NCI-H69 (cell line): ENCODE data around the gene STUM.

Source experiments
- DNase-seq: peaks from one replicate; lab custom pipeline; 2025; lab: John Stamatoyannopoulos, UW

Gene STUM

GRCh38 chr1:226654046-226654667, 105.6 kb downstream of the STUM start:
- DNase-seq, result peak; percentile 97

- DNase-seq, result no peak
These were observed 106.1 kb downstream of the STUM start for GRCh38 chr1:226654668-226655055.

- peak; percentile 96 for DNase-seq
These were observed 106.9 kb downstream of the STUM start for GRCh38 chr1:226655251-226656163.

GRCh38 chr1:226656201-226656600, 107.6 kb downstream of the STUM start:
- DNase-seq, result peak; percentile 97

- DNase-seq, result peak; percentile 95
These were observed 108.2 kb downstream of the STUM start for GRCh38 chr1:226656601-226657277.

GRCh38 chr1:226657895-226658545, 109.5 kb downstream of the STUM start:
- peak; percentile 97 for DNase-seq

- DNase-seq, result peak; percentile 67
These were observed 110.1 kb downstream of the STUM start for GRCh38 chr1:226658546-226659125.
